HG03558 (cell line): Measurements from ENCODE around the gene FBLN5.

Experiments used
- ATAC-seq: cut with Tn5 transposase; IDR thresholded peaks from one replicate; pipeline ENCODE4 v1.9.1; 2021; ENCODE audit warnings: moderate number of reproducible peaks; ENCODE audit not compliant: unreplicated experiment; ENCODE audit errors: extremely low read depth

FBLN5 gene

GRCh38 chr14:91835920-91836843 is 111.3 kb downstream of the FBLN5 start:
- no peak for ATAC-seq

- ATAC-seq, result no peak
These were observed 112.1 kb downstream of the FBLN5 start for GRCh38 chr14:91835197-91835919.

- ATAC-seq, result no peak
These were observed 112.9 kb downstream of the FBLN5 start for GRCh38 chr14:91834571-91834970.

- no peak for ATAC-seq
These were observed 116.2 kb downstream of the FBLN5 start for GRCh38 chr14:91831337-91831736.

GRCh38 chr14:91830777-91831176 is 116.7 kb downstream of the FBLN5 start:
- ATAC-seq, result no peak

GRCh38 chr14:91829511-91829910 is 118.0 kb downstream of the FBLN5 start:
- no peak for ATAC-seq

- no peak for ATAC-seq
These were observed 119.7 kb downstream of the FBLN5 start for GRCh38 chr14:91827746-91828145.
